ENCODE data around the gene A4GNT. TPM values are rescaled to one million over a fixed set of nuclear protein-coding genes. Genes with fewer than 3 reads are reported as not detected.

The A4GNT gene
- total and polyA plus RNA-seq, 2 of the 8 experiments (the other 6 are each of a cell fraction or from before 2014, with no cell fraction given) = not detected

- TF ChIP-seq CHD7 (IDR thresholded peaks at IDR 0.05; ENCODE audit: insufficient replicate concordance, low read length) = no peak
- TF ChIP-seq BRCA1 (IDR thresholded peaks at IDR 0.05; ENCODE audit: low read depth, low read length) = no peak
- TF ChIP-seq SRF (IDR thresholded peaks at IDR 0.05; ENCODE audit: low read depth, low read length) = no peak
- no peak for TF ChIP-seq ASH2L (IDR thresholded peaks at IDR 0.05; ENCODE audit: low read length)
- no peak for TF ChIP-seq MAFK (IDR thresholded peaks at IDR 0.05; ENCODE audit: low read depth, low read length)
- no peak for TF ChIP-seq HDAC2 (IDR thresholded peaks at IDR 0.05; ENCODE audit: borderline replicate concordance in 1 of 2, low read depth in 2 of 2, low read length in 2 of 2)
- TF ChIP-seq CBX8 (IDR thresholded peaks at IDR 0.05; ENCODE audit: borderline replicate concordance, low read depth, low read length) = no peak
- no peak for TF ChIP-seq YY1 (IDR thresholded peaks at IDR 0.05; ENCODE audit: low read depth, low read length)
- no peak for TF ChIP-seq RBBP5 (IDR thresholded peaks at IDR 0.05; ENCODE audit: borderline replicate concordance, low read depth, low read length)
- no peak for TF ChIP-seq BCL11A (IDR thresholded peaks at IDR 0.05; ENCODE audit: low read depth in 2 of 2, low read length in 2 of 2)
- no peak for TF ChIP-seq RAD21 (IDR thresholded peaks at IDR 0.05 in 1 of 2, conservative IDR thresholded peaks at IDR 0.05 in 1 of 2; ENCODE audit: low read depth in 2 of 2, low read length in 2 of 2)
- no peak for TF ChIP-seq JUND (IDR thresholded peaks at IDR 0.05; ENCODE audit: low read length)
Measured at GRCh38 chr3:138099417-138099816, 32.8 kb downstream of the A4GNT start (continued).

Data from H1 (cell line).